HG03108 (cell line): ENCODE results near the gene RNU6-1.

Experiments used
- ATAC-seq: cut with Tn5 transposase; IDR thresholded peaks from one replicate; pipeline ENCODE4 v1.9.1; 2021; ENCODE audit warnings: moderate library complexity; ENCODE audit not compliant: unreplicated experiment

RNU6-1 gene

GRCh38 chr15:67834581-67835296 lies 5.1 kb downstream of the RNU6-1 start:
- ATAC-seq: no peak

DNA sequence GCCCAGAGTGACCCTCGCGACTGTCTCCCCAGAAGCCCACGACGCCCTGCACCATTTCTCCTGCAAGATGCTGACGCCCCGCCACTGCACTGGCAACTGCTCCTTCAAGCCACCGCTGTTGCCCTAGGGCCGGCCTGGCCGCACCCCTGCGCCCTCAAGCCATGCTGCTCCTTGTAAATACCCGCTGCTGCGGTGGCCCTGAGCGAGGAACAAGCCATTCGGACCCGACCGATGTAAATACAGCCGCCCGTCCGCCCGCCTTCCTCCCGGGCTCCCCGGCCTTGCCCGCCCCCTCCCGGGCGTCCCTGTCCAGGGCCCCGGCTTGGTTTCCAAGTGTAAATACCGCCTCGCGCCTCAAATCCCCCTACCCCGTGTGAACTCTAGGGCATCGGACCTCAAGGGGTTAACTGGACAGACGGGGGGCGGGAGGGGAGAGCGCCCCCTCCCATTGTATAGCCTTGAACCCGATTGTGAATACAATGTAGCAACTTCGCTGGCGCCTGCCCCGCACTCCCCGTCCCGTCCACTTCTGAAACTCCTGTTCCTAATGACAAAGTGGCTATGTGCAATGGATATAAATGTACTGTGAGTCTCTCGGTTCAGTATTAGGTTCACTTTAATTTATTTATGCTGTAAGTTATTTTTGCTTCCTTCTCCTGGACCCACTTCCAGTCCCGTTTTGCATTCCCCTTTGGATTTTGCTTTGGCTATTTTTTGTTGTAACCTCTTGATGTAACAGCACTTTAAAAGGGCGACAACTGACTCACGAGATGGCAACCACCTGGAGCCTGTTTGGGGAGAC lies 5.9 kb downstream of the RNU6-1 start:
- ATAC-seq: no peak

DNA sequence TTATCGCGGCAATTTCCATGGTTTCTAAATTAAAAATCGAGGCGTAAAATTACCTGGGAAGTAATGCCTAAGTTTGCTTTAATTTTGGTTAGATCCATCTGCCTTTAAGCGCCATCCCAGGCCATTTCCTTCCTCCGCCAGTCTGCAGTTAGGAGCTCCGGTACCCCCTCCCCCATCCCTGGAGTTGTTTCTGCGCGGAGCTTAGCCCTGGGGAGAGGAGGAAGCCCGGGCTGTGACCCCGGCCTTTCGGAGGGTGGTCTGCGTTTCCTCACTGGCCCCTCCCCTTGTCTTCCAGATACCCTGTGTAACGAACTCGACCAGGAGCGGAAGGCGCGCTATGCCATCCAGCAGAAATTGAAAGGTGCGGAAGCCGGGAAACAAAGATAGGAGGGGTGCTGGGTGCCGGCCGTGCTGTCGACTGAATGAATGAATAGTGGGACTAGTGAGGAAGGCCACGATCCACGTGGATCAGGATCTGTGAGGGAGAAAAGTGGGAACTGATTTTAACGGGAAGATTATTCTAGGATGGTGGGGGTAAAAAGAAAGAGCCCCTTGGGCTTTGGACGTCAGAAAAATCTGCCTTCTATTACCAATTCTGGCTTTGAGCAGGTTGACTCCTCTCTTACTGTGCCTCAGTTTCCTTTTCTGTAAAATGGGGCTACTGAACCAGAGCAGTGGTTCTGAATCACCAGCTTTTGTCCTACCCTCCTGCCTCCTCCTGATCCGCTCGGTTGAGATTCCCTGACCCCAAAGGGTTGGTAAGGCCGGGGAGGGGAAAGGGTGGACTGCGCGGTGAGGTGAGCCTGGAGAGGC lies 6.7 kb downstream of the RNU6-1 start:
- ATAC-seq: no peak

DNA sequence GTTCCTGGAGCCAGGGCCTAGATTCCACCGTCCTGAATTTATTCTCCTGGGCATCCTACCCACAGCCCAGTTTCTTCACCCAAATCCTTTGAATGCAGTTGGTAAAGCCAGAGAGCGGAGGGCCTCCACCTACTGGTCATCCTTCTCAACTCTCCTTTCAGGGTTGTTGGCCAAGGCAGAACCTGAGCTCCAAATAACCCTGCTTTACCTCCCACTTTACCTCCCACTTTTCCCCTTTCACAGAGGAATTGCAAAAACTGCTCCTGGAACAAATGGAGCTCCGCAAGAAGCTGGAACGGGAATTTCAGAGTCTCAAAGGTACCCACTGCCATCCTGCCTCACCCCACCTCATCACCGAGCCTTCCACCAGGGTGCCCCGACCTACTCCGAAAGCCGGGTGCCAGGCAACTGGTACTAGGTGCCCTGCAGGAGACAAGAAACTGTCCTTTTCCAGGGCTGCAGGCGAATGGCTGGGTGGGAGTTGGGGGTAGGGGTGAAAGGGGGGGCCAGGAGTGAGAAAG lies 7.8 kb downstream of the RNU6-1 start:
- ATAC-seq: no peak

GRCh38 chr15:67831363-67831762 lies 8.5 kb downstream of the RNU6-1 start:
- no peak for ATAC-seq

DNA sequence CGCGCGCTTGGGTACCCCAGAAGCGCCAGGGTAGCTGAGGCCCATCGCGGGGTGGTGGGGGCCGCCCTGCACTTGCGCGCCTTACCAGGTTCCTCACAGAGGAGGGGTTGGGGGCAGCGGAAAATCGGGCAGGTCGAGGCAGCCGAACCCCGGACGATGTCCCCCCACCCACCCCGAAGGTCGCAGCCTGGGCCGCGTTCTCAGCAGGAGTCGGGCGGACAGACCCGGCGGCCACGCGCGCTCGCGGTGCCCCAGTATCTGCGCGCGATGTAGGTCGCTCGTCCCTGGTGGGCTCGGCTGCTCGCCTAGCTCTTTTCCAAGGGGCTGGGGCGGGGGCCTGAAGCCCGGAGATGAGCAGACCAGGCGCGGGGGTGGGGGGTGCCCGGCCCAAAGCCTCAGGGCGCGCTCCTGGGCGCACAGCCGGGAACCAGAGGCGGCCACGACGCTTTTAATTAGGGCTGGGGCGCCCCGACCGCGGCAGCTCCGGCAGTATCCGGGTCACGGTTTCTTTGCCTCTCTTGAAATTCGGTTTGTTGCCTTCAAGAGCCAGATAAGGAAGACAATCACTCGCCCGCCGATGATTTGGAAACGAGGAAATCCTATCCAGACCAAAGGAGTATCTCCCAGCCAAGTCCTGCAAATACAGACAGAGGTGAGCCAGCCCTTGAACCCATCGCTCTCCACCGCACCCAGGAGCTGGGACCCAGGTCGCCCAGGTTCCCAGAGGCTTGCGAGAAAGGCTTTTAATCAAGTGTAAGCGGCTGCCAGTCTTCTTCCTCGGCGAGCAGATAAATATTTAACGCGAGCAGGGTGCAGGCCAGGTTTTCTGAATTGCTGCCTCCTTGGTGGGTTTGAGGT lies 10.0 kb downstream of the RNU6-1 start:
- no peak for ATAC-seq

DNA sequence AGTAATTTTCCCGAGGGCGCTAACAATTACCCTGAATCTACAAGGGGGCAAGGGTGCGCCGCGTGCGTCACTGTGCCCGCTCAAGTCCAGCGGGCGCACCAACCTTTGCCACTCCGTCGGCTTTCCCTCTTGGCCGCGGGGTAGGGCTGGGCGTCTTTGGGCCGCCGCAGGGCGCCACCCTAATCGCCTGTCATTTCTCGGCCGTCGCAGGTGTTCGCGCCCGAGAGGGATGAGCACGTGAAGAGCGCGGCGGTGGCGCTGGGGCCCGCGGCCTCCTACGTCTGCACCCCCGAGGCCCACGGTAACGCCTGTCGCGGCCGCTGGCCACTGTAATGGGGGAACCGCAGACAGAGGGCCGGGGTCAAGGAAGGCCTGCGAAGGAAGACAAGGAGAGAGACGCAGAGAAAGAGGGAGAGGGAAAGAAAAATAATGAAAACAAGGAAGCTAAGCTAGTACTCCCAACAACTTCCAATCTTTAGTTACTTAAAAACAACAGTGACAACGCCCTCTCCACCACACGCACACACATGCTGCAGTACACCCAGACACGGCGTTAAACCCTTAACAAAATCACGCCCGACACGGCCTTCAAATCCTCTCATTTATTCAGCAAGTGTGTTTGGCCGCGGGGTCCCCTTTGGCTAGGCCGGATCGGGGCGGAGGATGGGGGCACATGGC lies 10.7 kb downstream of the RNU6-1 start:
- ATAC-seq: no peak

- no peak for ATAC-seq
Measured at GRCh38 chr15:67828278-67828968, 11.4 kb downstream of the RNU6-1 start.

DNA sequence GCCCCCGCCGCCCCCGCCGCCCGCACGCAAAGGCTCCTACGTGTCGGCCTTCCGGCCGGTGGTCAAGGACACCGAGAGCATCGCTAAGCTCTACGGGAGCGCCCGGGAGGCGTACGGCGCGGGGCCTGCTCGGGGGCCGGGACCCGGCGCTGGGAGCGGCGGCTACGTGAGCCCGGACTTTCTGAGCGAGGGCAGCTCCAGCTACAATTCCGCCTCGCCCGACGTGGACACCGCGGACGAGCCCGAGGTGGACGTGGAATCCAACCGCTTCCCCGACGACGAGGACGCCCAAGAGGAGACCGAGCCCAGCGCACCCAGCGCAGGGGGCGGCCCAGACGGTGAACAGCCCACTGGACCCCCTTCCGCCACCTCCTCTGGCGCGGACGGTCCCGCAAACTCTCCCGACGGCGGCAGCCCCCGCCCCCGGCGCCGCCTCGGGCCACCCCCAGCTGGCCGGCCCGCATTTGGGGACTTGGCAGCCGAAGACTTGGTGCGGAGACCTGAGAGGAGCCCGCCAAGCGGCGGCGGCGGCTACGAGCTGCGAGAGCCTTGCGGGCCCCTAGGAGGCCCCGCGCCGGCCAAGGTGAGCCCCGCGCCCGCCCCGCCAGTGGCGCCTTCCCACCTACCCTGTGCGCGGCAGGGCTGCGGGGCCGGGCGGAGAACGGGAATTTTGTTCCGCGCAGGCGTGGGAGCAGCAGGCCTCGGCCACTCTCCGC lies 12.1 kb downstream of the RNU6-1 start:
- no peak for ATAC-seq

- no peak for ATAC-seq
Measured at GRCh38 chr15:67826717-67827561, 12.9 kb downstream of the RNU6-1 start.

- ATAC-seq: no peak
Measured at GRCh38 chr15:67825881-67826716, 13.7 kb downstream of the RNU6-1 start.

GRCh38 chr15:67824976-67825880 lies 14.6 kb downstream of the RNU6-1 start, which contains the start of gene SKOR1:
Gene SKOR1, plus strand, starts transcription at chr15:67825509. Its CDS starts 94 bp downstream, at chr15:67825603.
- no peak for ATAC-seq

- ATAC-seq: no peak
Measured at GRCh38 chr15:67824197-67824968, 15.5 kb downstream of the RNU6-1 start.

- ATAC-seq: no peak
Measured at GRCh38 chr15:67823314-67824196, 16.3 kb downstream of the RNU6-1 start.
